NCI-H748 (cell line): ENCODE data around the gene SREK1.
"Not testable (repeated sequence)": the region's sequence is repeated elsewhere in the genome, so short reads cannot be mapped to it uniquely, and the experiment has no call there.

ENCODE experiments used
- DNase-seq: peaks from one replicate; lab custom pipeline; 2025; ENCODE audit not compliant: unreplicated experiment; lab: John Stamatoyannopoulos, UW

The SREK1 gene

GRCh38 chr5:66144074-66144833 is at the start of gene SREK1:
Gene SREK1, plus strand, starts transcription at chr5:66144300. Its CDS starts 77 bp downstream, at chr5:66144377.
- DNase-seq: peak; percentile 97

- no peak for DNase-seq
Measured at GRCh38 chr5:66100851-66101250, 43.2 kb upstream of the SREK1 start.

- no peak for DNase-seq
Measured at GRCh38 chr5:66113160-66113559, 30.9 kb upstream of the SREK1 start.

- DNase-seq: no peak
Measured at GRCh38 chr5:66118304-66118703, 25.8 kb upstream of the SREK1 start.

GRCh38 chr5:66122379-66123034 is 21.6 kb upstream of the SREK1 start:
- DNase-seq: no peak

- no peak for DNase-seq
Measured at GRCh38 chr5:66129144-66129543, 15.0 kb upstream of the SREK1 start.

GRCh38 chr5:66130493-66130892 is 13.6 kb upstream of the SREK1 start:
- no peak for DNase-seq

- DNase-seq: no peak
Measured at GRCh38 chr5:66134407-66134861, 9.7 kb upstream of the SREK1 start.

- no peak for DNase-seq
Measured at GRCh38 chr5:66136053-66136452, 8.0 kb upstream of the SREK1 start.

- not testable (repeated sequence) for DNase-seq
Measured at GRCh38 chr5:66136944-66137343, 7.2 kb upstream of the SREK1 start.

- DNase-seq: no peak
Measured at GRCh38 chr5:66138637-66139317, 5.3 kb upstream of the SREK1 start.

- DNase-seq: no peak
Measured at GRCh38 chr5:66139318-66139712, 4.8 kb upstream of the SREK1 start.

GRCh38 chr5:66142417-66142816 is 1.7 kb upstream of the SREK1 start:
- no peak for DNase-seq

- DNase-seq: peak; percentile 44
Measured at GRCh38 chr5:66143473-66144073, 527 bp upstream of the SREK1 start.

- DNase-seq: peak; percentile 89
Measured at GRCh38 chr5:66144834-66145390, 812 bp downstream of the SREK1 start.

- DNase-seq: no peak
Measured at GRCh38 chr5:66145737-66146136, 1.6 kb downstream of the SREK1 start.

GRCh38 chr5:66149950-66150349 is 5.8 kb downstream of the SREK1 start:
- DNase-seq: no peak

GRCh38 chr5:66151030-66151429 is 6.9 kb downstream of the SREK1 start:
- no peak for DNase-seq

- DNase-seq: no peak
Measured at GRCh38 chr5:66151491-66151890, 7.4 kb downstream of the SREK1 start.

- DNase-seq: no peak
Measured at GRCh38 chr5:66157046-66157445, 12.9 kb downstream of the SREK1 start.

GRCh38 chr5:66161356-66161755 is 17.3 kb downstream of the SREK1 start:
- no peak for DNase-seq
